Liver (tissue), 9 donors: ENCODE data around the gene USP49. TPM values are rescaled to one million over a fixed set of nuclear protein-coding genes. Genes with fewer than 3 reads are reported as not detected.

Experiments used
- DNase-seq: peaks from one replicate; pipeline ENCODE4 v3.0.0-alpha.2; 2017; ENCODE audit warnings: low spot score
- H3K27ac ChIP-seq, 2 donors: one replicate each; pipeline ENCODE4 v1.7.0; 2013; ENCODE audit warnings: inconsistent platforms in 2 of 2, low read length in 2 of 2, control low read depth in 1 of 2, low read depth in 1 of 2, mild to moderate bottlenecking in 1 of 2
- H3K27me3 ChIP-seq, 4 donors: one replicate each; pipeline versions ENCODE4 v1.6.1 to v1.7.0; 2013; ENCODE audit warnings: low read length in 3 of 4, inconsistent platforms in 1 of 4, mild to moderate bottlenecking in 1 of 4, moderate library complexity in 1 of 4; ENCODE audit not compliant: control insufficient read depth in 4 of 4, insufficient read depth in 4 of 4
- H3K36me3 ChIP-seq, 4 donors: one replicate each; pipeline versions ENCODE4 v1.6.1 to v1.7.0; 2013; ENCODE audit warnings: low read length in 3 of 4, mild to moderate bottlenecking in 3 of 4, low read depth in 1 of 4, moderate library complexity in 1 of 4; ENCODE audit not compliant: control insufficient read depth in 4 of 4, insufficient read depth in 3 of 4
- H3K4me1 ChIP-seq, 4 donors: one replicate each; pipeline versions ENCODE4 v1.6.1 to v1.7.0; 2013; ENCODE audit warnings: low read length in 3 of 4, mild to moderate bottlenecking in 3 of 4, moderate library complexity in 1 of 4; ENCODE audit not compliant: control insufficient read depth in 4 of 4, insufficient read depth in 4 of 4
- H3K4me3 ChIP-seq, 3 donors: one replicate each; pipeline versions ENCODE4 v1.6.1 to v1.7.0; 2013; ENCODE audit warnings: low read length in 3 of 3, control low read depth in 1 of 3, low read depth in 1 of 3, mild to moderate bottlenecking in 1 of 3
- H3K9ac ChIP-seq, 2 donors: one replicate each; pipeline ENCODE4 v1.7.0; 2013; ENCODE audit warnings: low read length in 2 of 2, mild to moderate bottlenecking in 2 of 2, moderate library complexity in 2 of 2, control low read depth in 1 of 2, low read depth in 1 of 2
- H3K9me3 ChIP-seq, 4 donors: one replicate each; pipeline versions ENCODE4 v1.6.1 to v1.7.0; 2013; ENCODE audit warnings: low read length in 3 of 4; ENCODE audit not compliant: control insufficient read depth in 4 of 4
- EGR1 ChIP-seq, 2 donors: IDR thresholded peaks; 2 replicates each; pipeline ENCODE4 v1.6.1; 2016 to 2018; ENCODE audit warnings: antibody characterized with exemption in 2 of 2, low read depth in 2 of 2
- FOXA1 ChIP-seq: IDR thresholded peaks from 2 replicates; pipeline ENCODE4 v1.6.1; 2016; ENCODE audit warnings: antibody characterized with exemption
- FOXA2 ChIP-seq: IDR thresholded peaks from 2 replicates; pipeline ENCODE4 v1.6.1; 2016; ENCODE audit warnings: antibody characterized with exemption
- GABPA ChIP-seq, 2 donors: IDR thresholded peaks in 1 of 2; conservative IDR thresholded peaks in 1 of 2; 2 replicates each; pipeline ENCODE4 v1.6.1; 2016; ENCODE audit warnings: antibody characterized with exemption in 2 of 2, mild to moderate bottlenecking in 1 of 2, moderate library complexity in 1 of 2
- HNF4A ChIP-seq, 2 donors: conservative IDR thresholded peaks; 2 replicates each; pipeline ENCODE4 v1.6.1; 2016; ENCODE audit warnings: antibody characterized with exemption in 2 of 2, mild to moderate bottlenecking in 2 of 2
- HNF4G ChIP-seq: IDR thresholded peaks from 2 replicates; pipeline ENCODE4 v1.6.1; 2016; ENCODE audit warnings: antibody characterized with exemption
- JUND ChIP-seq, 2 donors: IDR thresholded peaks; 2 replicates each; pipeline ENCODE4 v1.6.1; 2016; ENCODE audit warnings: antibody characterized with exemption in 2 of 2
- NR2F2 ChIP-seq: IDR thresholded peaks from 2 replicates; pipeline ENCODE4 v1.6.1; 2016; ENCODE audit warnings: antibody characterized with exemption
- RAD21 ChIP-seq, 2 donors: IDR thresholded peaks; 2 replicates each; pipeline ENCODE4 v1.6.1; 2016; ENCODE audit warnings: antibody characterized with exemption in 2 of 2, mild to moderate bottlenecking in 2 of 2
- REST ChIP-seq: IDR thresholded peaks from 2 replicates; pipeline ENCODE4 v1.6.1; 2016; ENCODE audit warnings: antibody characterized with exemption, mild to moderate bottlenecking
- RXRA ChIP-seq, 2 donors: IDR thresholded peaks; 2 replicates each; pipeline ENCODE4 v1.6.1; 2017 to 2018; ENCODE audit warnings: antibody characterized with exemption in 2 of 2, mild to moderate bottlenecking in 1 of 2
- SP1 ChIP-seq: IDR thresholded peaks from 2 replicates; pipeline ENCODE4 v1.6.1; 2018; ENCODE audit warnings: antibody characterized with exemption, mild to moderate bottlenecking
- TAF1 ChIP-seq: conservative IDR thresholded peaks from 2 replicates; pipeline ENCODE4 v1.6.1; 2016; ENCODE audit warnings: antibody characterized with exemption, mild to moderate bottlenecking
- YY1 ChIP-seq: IDR thresholded peaks from 2 replicates; pipeline ENCODE4 v1.6.1; 2016; ENCODE audit warnings: antibody characterized with exemption, mild to moderate bottlenecking
- ZBTB33 ChIP-seq: IDR thresholded peaks from 2 replicates; pipeline ENCODE4 v1.6.1; 2016; ENCODE audit warnings: antibody characterized with exemption
- WGBS: extraction: QIAGEN DNeasy Blood & Tissue Kit; methylation state at CpG from one replicate; pipeline ENCODE4 v1.1.7; 2013; 5-methylcytosine and 5-hydroxymethylcytosine counted together
- polyA plus RNA-seq, 2 donors: library from polyadenylated mRNA; stranded (reverse) in 1 of 2; unstranded in 1 of 2; fragments of 200-250 nt in 1 of 2; fragments of >200 nt in 1 of 2; fragmentation: Nextera tagmentation in 1 of 2; extraction: Ambion mirVana in 1 of 2; gene quantifications; one replicate each; pipeline versions ENCODE4 v1.2.1 to v1.2.3, GENCODE V29; 2013 to 2015
- total RNA-seq, 2 donors: library from RNA; depleted of rRNA; stranded (reverse); fragments of >200 nt; gene quantifications; one replicate each; pipeline ENCODE4 v1.2.3, GENCODE V29; 2014
- TF ChIP-seq, protein P1 (sequence below): fragments of 150-350 bp; IDR thresholded peaks from 2 replicates; pipeline ENCODE4 v1.5.1; 2017; ENCODE audit warnings: improper control_type of control experiment, low read depth, low read length; ENCODE audit not compliant: missing input control
- TF ChIP-seq, protein P2 (sequence below): IDR thresholded peaks from 2 replicates; pipeline ENCODE4 v1.6.1; 2016; ENCODE audit warnings: antibody characterized with exemption
- TF ChIP-seq, protein P3 (sequence below): IDR thresholded peaks from 2 replicates; pipeline ENCODE4 v1.6.1; 2016; ENCODE audit warnings: antibody characterized with exemption
- donor health status: healthy.
- donor health status: healthy.
- donor health status: healthy.
- donor health status: healthy.
- donor health status: healthy.

Gene USP49
- total and polyA plus RNA-seq, 4 donors: 0.33 to 3.4 (median 1.1) TPM

- no peaks in the 10 kb centered on the region for H3K27me3 ChIP-seq
- no peak overlapping the region for H3K27ac ChIP-seq
- no peak overlapping the region for H3K9ac ChIP-seq
- H3K9me3 ChIP-seq: no peaks in the 10 kb centered on the region
- DNase-seq: no peak
- 64% methylated on average over 3 of the region's 3 CpGs for WGBS
- no peaks in the 10 kb centered on the region for H3K36me3 ChIP-seq
- no peak overlapping the region for H3K4me3 ChIP-seq
- TF ChIP-seq HNF4G: no peak
- no peak for TF ChIP-seq YY1
- TF ChIP-seq FOXA1: no peak
- no peak for TF ChIP-seq GABPA (IDR thresholded peaks at IDR 0.05 in 1 of 2, conservative IDR thresholded peaks at IDR 0.05 in 1 of 2)
- no peak for TF ChIP-seq TAF1
- no peak for TF ChIP-seq JUND (IDR thresholded peaks at IDR 0.05)
- no peak for TF ChIP-seq RAD21 (IDR thresholded peaks at IDR 0.05)
- no peak for TF ChIP-seq RXRA (IDR thresholded peaks at IDR 0.05)
- TF ChIP-seq FOXA2: no peak
- no peak for TF ChIP-seq REST
- TF ChIP-seq HNF4A (conservative IDR thresholded peaks at IDR 0.05): no peak
- TF ChIP-seq, protein P1, sequence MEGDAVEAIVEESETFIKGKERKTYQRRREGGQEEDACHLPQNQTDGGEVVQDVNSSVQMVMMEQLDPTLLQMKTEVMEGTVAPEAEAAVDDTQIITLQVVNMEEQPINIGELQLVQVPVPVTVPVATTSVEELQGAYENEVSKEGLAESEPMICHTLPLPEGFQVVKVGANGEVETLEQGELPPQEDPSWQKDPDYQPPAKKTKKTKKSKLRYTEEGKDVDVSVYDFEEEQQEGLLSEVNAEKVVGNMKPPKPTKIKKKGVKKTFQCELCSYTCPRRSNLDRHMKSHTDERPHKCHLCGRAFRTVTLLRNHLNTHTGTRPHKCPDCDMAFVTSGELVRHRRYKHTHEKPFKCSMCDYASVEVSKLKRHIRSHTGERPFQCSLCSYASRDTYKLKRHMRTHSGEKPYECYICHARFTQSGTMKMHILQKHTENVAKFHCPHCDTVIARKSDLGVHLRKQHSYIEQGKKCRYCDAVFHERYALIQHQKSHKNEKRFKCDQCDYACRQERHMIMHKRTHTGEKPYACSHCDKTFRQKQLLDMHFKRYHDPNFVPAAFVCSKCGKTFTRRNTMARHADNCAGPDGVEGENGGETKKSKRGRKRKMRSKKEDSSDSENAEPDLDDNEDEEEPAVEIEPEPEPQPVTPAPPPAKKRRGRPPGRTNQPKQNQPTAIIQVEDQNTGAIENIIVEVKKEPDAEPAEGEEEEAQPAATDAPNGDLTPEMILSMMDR: no peak
- TF ChIP-seq, protein P2, sequence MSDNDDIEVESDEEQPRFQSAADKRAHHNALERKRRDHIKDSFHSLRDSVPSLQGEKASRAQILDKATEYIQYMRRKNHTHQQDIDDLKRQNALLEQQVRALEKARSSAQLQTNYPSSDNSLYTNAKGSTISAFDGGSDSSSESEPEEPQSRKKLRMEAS: no peak
- TF ChIP-seq, protein P3, sequence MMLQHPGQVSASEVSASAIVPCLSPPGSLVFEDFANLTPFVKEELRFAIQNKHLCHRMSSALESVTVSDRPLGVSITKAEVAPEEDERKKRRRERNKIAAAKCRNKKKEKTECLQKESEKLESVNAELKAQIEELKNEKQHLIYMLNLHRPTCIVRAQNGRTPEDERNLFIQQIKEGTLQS: no peak
- no peak for TF ChIP-seq ZBTB33
- no peak for TF ChIP-seq EGR1 (IDR thresholded peaks at IDR 0.05; ENCODE audit: low read depth in 2 of 2)
- TF ChIP-seq NR2F2: no peak
- no peak for TF ChIP-seq SP1
- H3K4me1 ChIP-seq: no peaks in the 10 kb centered on the region
Observed at GRCh38 chr6:41748542-41748941, 146.6 kb downstream of the USP49 start.

- H3K27ac ChIP-seq: no peak overlapping the region
- H3K36me3 ChIP-seq: no peaks in the 10 kb centered on the region
- H3K4me3 ChIP-seq: no peak overlapping the region
- WGBS: 96% methylated on average over 6 of the region's 6 CpGs
- no peaks in the 10 kb centered on the region for H3K4me1 ChIP-seq
- no peaks in the 10 kb centered on the region for H3K27me3 ChIP-seq
- no peak overlapping the region for H3K9ac ChIP-seq
- H3K9me3 ChIP-seq: no peaks in the 10 kb centered on the region
- no peak for DNase-seq
- TF ChIP-seq, protein P1: no peak
- no peak for TF ChIP-seq HNF4G
- no peak for TF ChIP-seq EGR1 (IDR thresholded peaks at IDR 0.05; ENCODE audit: low read depth in 2 of 2)
- TF ChIP-seq FOXA1: no peak
- no peak for TF ChIP-seq ZBTB33
- no peak for TF ChIP-seq HNF4A (conservative IDR thresholded peaks at IDR 0.05)
- TF ChIP-seq RXRA (IDR thresholded peaks at IDR 0.05): no peak
- TF ChIP-seq SP1: no peak
- TF ChIP-seq JUND (IDR thresholded peaks at IDR 0.05): no peak
- TF ChIP-seq FOXA2: no peak
Observed at GRCh38 chr6:41748102-41748477, 147.1 kb downstream of the USP49 start.
